Urinary bladder (tissue), 4 donors: ENCODE measurements around the gene CDH13. TPM values are rescaled to one million over a fixed set of nuclear protein-coding genes. Genes with fewer than 3 reads are reported as not detected.

ENCODE experiments used
- DNase-seq: peaks from one replicate; pipeline ENCODE4 v3.0.0-alpha.2; 2015; ENCODE audit errors: extremely low spot score
- H3K27ac ChIP-seq: one replicate; pipeline ENCODE4 v1.5.1; 2013; ENCODE audit warnings: low read depth, mild to moderate bottlenecking, moderate library complexity
- H3K36me3 ChIP-seq: one replicate; pipeline ENCODE4 v1.6.1; 2013; ENCODE audit warnings: mild to moderate bottlenecking, moderate library complexity; ENCODE audit not compliant: insufficient read depth
- H3K4me1 ChIP-seq: one replicate; pipeline ENCODE4 v1.6.1; 2013; ENCODE audit warnings: mild to moderate bottlenecking, moderate library complexity; ENCODE audit not compliant: insufficient read depth
- H3K4me3 ChIP-seq: one replicate; pipeline ENCODE4 v1.5.1; 2013; ENCODE audit warnings: low read depth, low read length
- WGBS: extraction: QIAGEN DNeasy Blood & Tissue Kit; methylation state at CpG from one replicate; pipeline ENCODE4 v1.1.7; 2013; 5-methylcytosine and 5-hydroxymethylcytosine counted together
- polyA plus RNA-seq: library from polyadenylated mRNA; stranded (reverse); fragments of 200-250 nt; gene quantifications from one replicate; pipeline ENCODE4 v1.2.3, GENCODE V29; 2013
- total RNA-seq: library from RNA; depleted of rRNA; stranded (reverse); fragments of >200 nt; gene quantifications from one replicate; pipeline ENCODE4 v1.2.3, GENCODE V29; 2014
- donor health status: healthy with polysubstance abuse.
- donor health status: healthy.

The CDH13 gene
- total and polyA plus RNA-seq, 2 donors: 18.9 to 21.5 TPM

GRCh38 chr16:83059237-83059636 lies 432.5 kb downstream of the CDH13 start:
- no peak for DNase-seq
- 83% methylated on average over 5 of the region's 5 CpGs for WGBS

GRCh38 chr16:83066011-83066410 lies 439.2 kb downstream of the CDH13 start:
- WGBS: 61% methylated on average over 3 of the region's 3 CpGs
- no peaks in the 10 kb centered on the region for H3K4me1 ChIP-seq
- DNase-seq: no peak
- H3K27ac ChIP-seq: no peak overlapping the region
- H3K4me3 ChIP-seq: no peak overlapping the region
- no peaks in the 10 kb centered on the region for H3K36me3 ChIP-seq

More at GRCh38 chr16:83059237-83059636, 432.5 kb downstream of the CDH13 start:
- Histone ChIP-seq H3K27ac (no peak overlapping the region), H3K4me3 (no peak overlapping the region), H3K36me3 (no peaks in the 10 kb centered on the region), H3K4me1 (no peaks in the 10 kb centered on the region)

- WGBS: 36% methylated on average over 2 of the region's 2 CpGs
- no peaks in the 10 kb centered on the region for H3K4me1 ChIP-seq
- H3K27ac ChIP-seq: no peak overlapping the region
Observed at GRCh38 chr16:83066881-83067280, 440.1 kb downstream of the CDH13 start.

GRCh38 chr16:83068686-83069085 lies 441.9 kb downstream of the CDH13 start:
- no peak for DNase-seq
- Histone ChIP-seq H3K36me3 (no peaks in the 10 kb centered on the region), H3K4me1 (no peaks in the 10 kb centered on the region), H3K27ac (no peak overlapping the region), H3K4me3 (no peak overlapping the region)
- 24% methylated on average over 1 of the region's 1 CpG for WGBS

More at GRCh38 chr16:83066881-83067280, 440.1 kb downstream of the CDH13 start:
- H3K36me3 ChIP-seq: no peaks in the 10 kb centered on the region
- no peak overlapping the region for H3K4me3 ChIP-seq
- no peak for DNase-seq

GRCh38 chr16:83070416-83071209 lies 443.8 kb downstream of the CDH13 start:
- DNase-seq: no peak
- no peaks in the 10 kb centered on the region for H3K4me1 ChIP-seq
- no peaks in the 10 kb centered on the region for H3K36me3 ChIP-seq
- no peak overlapping the region for H3K27ac ChIP-seq
- no peak overlapping the region for H3K4me3 ChIP-seq
- 39% methylated on average over 5 of the region's 5 CpGs for WGBS

- 33% methylated on average over 2 of the region's 2 CpGs for WGBS
- H3K4me3 ChIP-seq: no peak overlapping the region
Observed at GRCh38 chr16:83075956-83076355, 449.2 kb downstream of the CDH13 start.

GRCh38 chr16:83083361-83083760 lies 456.6 kb downstream of the CDH13 start:
- Histone ChIP-seq H3K27ac (no peak overlapping the region), H3K36me3 (no peaks in the 10 kb centered on the region), H3K4me3 (no peak overlapping the region), H3K4me1 (no peaks in the 10 kb centered on the region)
- no peak for DNase-seq
- WGBS: 85% methylated on average over 3 of the region's 3 CpGs

More at GRCh38 chr16:83075956-83076355, 449.2 kb downstream of the CDH13 start:
- Histone ChIP-seq H3K27ac (no peak overlapping the region), H3K4me1 (no peaks in the 10 kb centered on the region), H3K36me3 (no peaks in the 10 kb centered on the region)
- no peak for DNase-seq

- 53% methylated on average over 3 of the region's 3 CpGs for WGBS
- Histone ChIP-seq H3K27ac (no peak overlapping the region), H3K4me3 (no peak overlapping the region), H3K4me1 (no peaks in the 10 kb centered on the region), H3K36me3 (no peaks in the 10 kb centered on the region)
- no peak for DNase-seq
Observed at GRCh38 chr16:83085660-83086059, 458.9 kb downstream of the CDH13 start.

GRCh38 chr16:83095941-83096692 lies 469.3 kb downstream of the CDH13 start:
- Histone ChIP-seq H3K36me3 (no peaks in the 10 kb centered on the region), H3K4me3 (no peak overlapping the region), H3K27ac (no peak overlapping the region), H3K4me1 (no peaks in the 10 kb centered on the region)
- 75% methylated on average over 10 of the region's 10 CpGs for WGBS
- DNase-seq: no peak

GRCh38 chr16:83098536-83098935 lies 471.8 kb downstream of the CDH13 start:
- Histone ChIP-seq H3K4me1 (no peaks in the 10 kb centered on the region), H3K27ac (no peak overlapping the region), H3K4me3 (no peak overlapping the region), H3K36me3 (no peaks in the 10 kb centered on the region)
- no peak for DNase-seq
- WGBS: 91% methylated on average over 3 of the region's 3 CpGs

- H3K27ac ChIP-seq: no peak overlapping the region
- no peaks in the 10 kb centered on the region for H3K4me1 ChIP-seq
- H3K36me3 ChIP-seq: no peaks in the 10 kb centered on the region
- WGBS: 90% methylated on average over 2 of the region's 2 CpGs
- no peak overlapping the region for H3K4me3 ChIP-seq
- no peak for DNase-seq
Observed at GRCh38 chr16:83100679-83101078, 473.9 kb downstream of the CDH13 start.

- no peaks in the 10 kb centered on the region for H3K36me3 ChIP-seq
- no peak overlapping the region for H3K27ac ChIP-seq
- no peak for DNase-seq
- H3K4me3 ChIP-seq: no peak overlapping the region
- WGBS: 81% methylated on average over 6 of the region's 6 CpGs
- H3K4me1 ChIP-seq: no peaks in the 10 kb centered on the region
Observed at GRCh38 chr16:83102336-83102735, 475.6 kb downstream of the CDH13 start.

- H3K4me3 ChIP-seq: no peak overlapping the region
- no peaks in the 10 kb centered on the region for H3K4me1 ChIP-seq
- no peak for DNase-seq
- no peaks in the 10 kb centered on the region for H3K36me3 ChIP-seq
- WGBS: 74% methylated on average over 9 of the region's 9 CpGs
- H3K27ac ChIP-seq: no peak overlapping the region
Observed at GRCh38 chr16:83105279-83106077, 478.7 kb downstream of the CDH13 start.
